ENCODE measurements around the gene ZNF438.
"Not testable (repeated sequence)": the region's sequence is repeated elsewhere in the genome, so short reads cannot be mapped to it uniquely, and the experiment has no call there.

ZNF438 gene

DNA sequence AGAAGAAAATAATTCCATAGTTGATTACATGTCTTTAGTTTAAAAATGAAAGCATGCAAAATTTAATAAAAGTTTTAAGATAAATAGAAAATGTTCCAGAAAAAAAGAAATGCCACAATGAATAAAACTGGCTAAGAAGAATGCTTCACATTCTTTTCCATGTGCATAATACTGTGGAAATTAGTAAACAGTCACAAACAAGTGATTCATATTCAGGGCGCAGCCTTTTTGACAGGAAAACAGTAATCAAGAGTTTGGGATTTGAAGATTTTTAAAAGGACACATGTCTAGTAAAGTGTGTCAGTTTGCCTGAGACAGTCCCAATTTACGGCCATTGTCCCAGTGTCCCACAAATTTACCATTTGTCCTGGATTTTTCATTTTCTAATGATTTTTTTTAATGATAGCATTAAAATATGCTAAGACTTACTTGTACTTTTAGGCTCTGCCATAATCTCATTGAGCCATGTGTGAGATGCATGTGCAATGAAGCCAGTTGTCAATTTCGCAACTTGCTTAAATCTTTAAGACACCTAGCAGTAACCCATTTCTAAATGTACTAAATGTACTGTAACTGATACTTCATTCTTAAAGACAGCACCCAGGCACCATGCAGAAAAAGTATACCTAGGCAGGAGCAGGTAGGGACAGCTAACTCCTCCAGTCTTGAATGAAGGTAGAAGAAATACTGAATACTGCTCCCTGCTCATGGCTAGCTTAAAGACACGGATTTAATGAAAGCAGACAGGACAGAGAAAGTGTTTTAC, 46.9 kb downstream of the ZNF438 start:
- no peak for DNase-seq

DNA sequence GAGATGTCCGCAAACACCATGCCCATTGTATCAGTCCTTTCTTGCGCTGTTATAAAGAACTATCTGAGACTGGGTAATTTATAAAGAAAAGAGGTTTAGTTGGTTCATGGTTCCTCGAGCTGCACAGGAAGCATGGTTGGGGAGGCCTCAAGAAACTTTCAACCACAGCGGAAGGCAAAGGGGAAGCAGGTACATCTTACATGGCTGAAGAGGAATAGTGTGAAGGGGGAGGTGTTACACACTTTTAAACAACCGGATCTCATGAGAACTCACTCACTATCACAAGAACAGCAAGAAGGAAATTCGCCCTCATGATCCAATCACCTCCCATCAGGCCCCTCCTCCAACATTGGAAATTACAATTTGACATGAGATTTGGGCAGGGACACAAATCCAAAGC, 48.5 kb downstream of the ZNF438 start:
- not testable (repeated sequence) for DNase-seq

DNA sequence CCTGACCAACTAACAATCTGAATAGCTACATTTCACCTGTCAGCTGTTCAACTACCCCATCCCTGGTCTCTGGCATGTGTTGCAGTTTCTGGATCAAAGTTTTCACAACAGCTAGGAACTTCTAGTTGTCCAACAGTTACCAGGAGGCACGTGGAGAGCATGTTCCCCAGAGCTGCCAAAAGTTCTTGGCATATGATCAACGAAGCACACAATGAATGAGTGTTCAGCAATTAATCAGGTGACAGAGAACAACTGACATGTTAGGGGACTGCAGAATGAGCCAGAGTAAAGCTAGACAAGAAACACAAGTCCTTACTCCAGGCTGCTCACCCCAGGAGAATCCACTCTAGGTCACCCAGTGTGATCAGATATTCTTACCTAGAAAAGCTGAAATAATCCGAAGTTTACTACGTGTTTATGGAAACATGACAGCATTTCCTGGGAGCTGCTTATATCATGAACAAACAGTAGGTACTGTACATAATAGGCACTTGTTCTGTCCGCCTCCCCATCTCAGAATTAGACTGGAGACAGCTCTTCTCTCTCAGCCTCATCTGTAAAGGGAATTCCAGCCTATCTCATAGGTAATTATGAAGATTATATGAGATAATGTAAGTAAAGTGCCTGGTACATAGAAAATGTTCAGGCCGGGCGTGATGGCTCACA, 50.6 kb downstream of the ZNF438 start:
- no peak for DNase-seq

DNA sequence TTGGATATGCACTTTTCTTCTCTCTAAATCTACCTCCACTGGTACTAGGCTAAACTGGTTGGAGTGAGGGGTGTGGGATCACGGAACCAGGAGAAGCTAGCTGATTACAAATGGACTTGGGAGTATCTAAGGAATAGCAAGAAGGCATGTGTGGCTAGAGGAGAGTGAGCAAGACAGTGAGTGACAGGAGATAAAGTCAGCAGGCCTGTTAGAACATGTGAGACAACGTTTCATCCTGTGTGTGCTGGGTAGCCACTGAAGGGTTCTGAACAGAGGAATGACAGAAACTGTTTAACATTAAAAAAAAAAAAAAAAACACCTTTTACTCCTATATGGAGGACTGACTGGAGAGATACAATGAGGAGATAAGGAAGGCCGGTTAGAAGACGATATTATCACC, 51.7 kb downstream of the ZNF438 start:
- DNase-seq = no peak

DNA sequence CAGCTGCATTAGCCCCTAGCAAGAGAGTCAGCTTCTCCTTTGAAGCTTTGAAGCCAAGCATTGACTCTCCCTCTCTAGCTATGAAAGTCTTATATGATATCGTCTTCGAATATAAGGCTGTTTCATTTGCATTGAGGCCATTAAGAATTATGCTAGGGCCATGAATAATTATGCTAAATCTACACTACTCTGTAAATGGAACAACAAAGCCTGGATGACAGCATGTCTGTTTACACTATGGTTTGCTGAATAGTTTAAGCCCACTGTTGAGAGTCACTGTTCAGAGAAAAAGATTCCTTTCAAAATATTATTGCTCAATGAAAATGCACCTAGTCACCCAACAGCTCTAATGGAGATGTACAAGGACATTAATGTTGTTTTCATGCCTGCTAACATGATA, 52.8 kb downstream of the ZNF438 start:
- no peak for DNase-seq

DNA sequence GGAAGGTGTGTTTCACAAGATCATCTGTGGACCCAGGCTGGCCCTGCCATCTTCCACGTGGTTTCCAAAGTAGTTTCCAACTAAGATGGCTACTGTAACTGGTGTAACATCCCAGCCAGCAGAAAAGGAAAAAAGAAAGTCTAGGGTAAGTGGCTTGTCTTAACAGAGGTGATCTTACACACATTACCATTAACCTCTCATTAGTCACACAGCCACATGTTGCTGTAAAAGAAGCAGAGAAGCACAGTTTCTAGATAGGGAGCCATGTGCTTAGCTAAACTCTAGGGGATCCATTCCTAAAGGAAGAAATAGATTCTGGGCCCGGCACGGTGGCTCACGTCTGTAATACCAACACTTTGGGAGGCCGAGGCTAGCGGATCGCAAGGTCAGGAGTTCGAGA, 54.3 kb downstream of the ZNF438 start:
- DNase-seq = no peak

DNA sequence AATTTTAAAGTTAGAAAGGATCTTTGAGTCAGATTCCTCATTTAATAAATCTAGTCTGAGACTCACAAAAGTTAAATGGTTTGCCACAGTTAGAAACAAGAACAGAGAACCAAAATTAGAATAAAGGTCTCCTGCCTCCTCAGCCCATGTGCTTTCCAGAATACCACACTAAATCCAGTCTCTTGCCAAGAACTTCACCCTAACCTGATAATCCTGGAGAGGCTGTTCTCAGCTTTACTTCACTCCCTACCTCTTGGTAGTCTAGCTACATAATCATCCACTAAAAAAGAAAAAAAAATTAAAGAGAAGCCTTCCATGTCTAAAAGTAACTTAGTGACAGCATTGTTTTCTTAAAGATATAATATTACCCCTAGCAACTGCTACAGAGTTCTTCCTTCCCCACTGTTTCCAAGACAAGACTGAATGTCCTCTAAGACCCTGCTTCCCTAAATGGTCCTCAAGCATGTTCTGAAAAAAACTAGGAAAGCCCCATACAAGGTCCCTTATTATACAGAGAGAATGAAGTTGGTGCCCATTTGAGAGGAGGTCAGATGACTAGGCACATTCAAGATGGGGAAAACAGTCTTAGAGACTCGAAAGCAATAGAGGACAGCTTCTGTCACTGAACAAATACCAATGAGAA, 56.8 kb downstream of the ZNF438 start:
- DNase-seq = no peak

DNA sequence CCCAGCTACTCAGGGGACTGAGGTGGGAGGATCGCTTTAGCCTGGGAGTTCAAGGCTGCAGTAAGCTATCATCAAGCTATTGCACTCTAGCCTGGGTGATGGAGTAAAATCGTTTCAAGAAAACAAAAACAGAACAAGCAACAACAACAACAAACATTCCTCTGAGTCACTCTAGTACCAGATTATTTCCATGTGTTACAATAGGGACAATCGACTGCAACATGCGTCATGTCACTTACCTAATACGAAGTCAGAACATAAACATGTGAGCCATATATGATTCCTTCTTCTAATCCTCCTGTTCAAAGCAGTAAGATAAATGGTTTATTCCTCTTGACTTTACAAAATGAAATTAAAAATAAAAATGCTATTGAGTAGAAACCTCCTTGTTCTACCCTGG, 57.3 kb downstream of the ZNF438 start:
- no peak for DNase-seq

DNA sequence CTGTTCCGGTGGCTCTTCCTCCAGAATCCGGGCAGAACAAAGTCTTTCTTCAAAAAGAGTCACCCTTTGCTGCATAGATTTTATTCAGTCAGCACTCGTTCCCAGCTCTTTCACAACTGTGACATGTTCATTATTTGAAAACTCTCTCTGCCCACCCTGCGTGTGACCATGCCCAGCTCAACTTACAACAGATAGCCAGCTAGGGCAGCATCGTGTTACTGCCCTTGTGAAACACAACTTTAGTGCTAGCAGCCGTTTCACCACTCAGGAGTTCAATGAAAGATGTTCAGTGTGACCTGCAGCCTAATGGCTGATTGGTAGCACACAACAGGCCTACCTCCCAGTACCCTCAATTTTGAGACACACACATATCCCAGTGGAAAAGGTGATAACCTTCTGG, 57.9 kb downstream of the ZNF438 start:
- no peak for DNase-seq

DNA sequence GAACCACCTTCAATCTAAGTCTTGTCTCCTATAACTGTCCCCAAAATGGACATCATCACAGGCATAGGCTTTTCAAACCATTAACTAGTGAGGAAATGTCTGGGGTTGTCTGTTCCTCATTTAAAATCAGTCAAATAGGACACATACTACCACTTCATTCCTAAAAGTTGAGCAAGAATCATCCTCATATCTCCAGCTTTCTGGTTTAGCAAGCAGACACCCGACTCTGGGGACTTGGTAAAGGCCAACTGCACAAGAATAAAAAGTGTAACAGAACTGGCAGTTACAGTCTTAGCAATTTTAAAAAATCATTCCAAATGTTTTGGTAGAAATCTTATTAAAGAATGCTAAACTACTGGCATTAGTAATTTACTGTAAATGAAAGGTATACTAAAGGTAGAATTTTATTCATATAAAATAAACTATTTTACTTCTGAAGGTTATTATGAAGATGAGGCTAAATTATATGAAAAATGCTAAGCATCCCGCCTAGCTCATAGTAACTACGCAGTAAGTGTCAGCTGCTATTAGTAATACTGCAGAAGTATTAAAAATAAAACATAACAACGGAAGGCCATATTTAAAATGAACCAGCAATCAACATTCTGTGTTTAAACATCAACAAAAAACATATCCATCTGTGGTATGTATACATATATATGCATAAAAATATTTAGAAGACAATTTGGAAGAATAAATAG, 60.8 kb downstream of the ZNF438 start:
- no peak for DNase-seq

DNA sequence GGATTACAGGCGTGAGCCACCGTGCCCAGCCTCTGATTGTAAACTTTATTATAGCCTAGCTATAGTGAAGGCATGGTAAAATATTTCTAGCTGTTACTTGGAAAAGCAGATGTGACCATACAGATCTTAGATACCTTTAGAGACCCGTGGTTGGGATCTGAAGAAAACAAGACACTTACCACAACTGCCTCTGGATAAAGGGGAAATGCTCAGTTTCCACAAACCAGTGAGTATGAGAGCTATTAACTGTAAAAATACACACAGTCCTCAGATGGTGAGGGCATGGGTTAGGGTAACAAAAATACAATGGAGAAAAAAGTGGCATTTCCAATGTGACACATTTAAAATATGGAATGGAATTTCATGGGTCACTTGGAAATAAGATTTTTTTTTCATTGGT, 63.0 kb downstream of the ZNF438 start:
- DNase-seq = no peak

DNA sequence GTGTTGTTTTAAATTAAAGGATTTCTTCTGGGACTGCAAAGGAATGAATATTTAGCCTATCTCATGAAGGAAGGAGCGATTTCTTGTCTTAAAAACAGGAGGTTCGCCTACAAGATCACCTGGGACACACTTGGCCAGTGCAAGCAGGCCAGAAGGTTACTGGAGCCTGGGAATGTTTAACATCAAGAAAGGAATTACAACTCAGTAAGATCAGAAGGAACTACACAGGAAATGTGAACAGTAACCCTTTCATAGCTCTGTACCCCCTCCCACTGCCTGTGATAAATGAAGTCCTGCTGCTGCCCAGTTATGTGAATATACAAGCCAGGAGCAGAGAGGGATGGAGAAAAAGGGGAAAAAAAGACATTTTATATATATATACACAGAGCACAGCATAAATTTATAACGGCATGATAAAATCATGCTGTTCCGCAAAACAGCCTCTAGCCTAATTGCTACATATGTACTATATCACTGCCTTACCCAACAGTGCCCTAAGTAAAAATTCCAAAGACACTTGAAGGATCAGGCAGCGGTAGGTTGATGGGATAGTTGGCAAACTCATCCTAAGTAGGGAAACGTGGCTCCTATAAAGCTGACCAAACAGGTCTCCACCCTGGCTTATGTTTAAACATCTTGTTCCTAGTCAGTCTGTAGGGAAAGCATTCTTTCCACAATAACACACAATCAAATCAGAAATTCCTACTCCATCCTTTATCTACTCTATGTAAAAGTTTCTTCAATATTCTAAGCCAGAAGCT, 63.8 kb downstream of the ZNF438 start:
- DNase-seq = no peak

DNA sequence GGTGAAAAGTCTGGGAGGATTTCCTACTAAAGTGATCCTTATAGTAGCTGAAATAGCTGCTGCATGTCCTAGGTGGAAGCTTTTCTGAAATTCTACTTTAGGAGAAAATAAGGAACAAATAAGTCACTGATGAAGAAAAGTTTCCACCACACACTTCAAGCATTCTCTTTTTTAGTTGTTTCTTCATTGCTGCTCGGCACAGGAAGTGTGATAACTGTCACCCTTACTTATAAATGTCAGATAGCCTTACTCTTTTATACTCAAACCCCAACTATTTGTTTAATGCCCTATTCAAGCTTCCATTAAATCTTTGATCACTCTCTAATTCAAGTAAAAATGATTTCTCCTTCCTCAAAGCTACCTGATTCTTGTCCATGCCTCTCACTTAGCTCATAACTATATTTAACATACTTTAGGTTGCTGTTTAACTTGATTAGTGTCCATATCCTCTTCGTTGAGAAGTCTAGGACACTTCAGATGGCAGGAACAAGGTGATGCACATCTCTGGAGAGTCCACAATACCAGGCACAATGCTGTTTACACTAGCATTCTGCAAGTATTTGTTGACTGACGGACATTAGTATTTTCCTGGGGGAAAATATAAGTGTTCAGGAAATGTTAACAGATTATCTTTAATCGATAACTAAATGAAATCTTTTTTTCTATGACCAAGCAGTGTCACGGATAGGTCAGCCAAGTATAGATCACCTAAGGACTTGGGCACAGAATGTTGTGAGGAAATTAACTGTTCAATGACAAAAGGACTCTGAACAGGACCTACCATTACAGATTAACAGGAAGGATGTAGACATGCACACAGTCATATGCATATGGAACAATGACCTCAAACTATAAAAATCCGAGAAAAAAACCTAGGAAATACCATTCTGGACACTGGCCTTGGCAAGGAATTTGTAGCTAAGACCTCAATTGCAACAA, 67.4 kb downstream of the ZNF438 start:
- DNase-seq = no peak

DNA sequence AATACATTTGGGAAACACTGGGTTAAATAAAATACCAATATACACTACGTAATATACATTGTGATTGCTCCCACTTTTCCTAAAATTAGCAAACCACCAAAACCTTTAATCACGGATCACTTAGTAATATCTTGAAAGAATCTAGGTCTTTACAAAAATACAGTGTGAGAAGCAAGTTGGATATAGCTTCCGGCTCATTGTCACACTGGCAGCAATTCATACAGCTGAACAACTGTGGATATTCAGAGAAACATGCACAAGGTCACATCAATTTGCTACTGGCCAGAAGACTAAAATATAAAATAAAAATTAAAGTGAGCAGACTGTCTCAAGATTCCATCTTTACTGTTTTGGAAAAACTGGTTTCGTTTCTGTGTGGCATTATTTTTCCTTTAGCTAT, 69.1 kb downstream of the ZNF438 start:
- no peak for DNase-seq

DNA sequence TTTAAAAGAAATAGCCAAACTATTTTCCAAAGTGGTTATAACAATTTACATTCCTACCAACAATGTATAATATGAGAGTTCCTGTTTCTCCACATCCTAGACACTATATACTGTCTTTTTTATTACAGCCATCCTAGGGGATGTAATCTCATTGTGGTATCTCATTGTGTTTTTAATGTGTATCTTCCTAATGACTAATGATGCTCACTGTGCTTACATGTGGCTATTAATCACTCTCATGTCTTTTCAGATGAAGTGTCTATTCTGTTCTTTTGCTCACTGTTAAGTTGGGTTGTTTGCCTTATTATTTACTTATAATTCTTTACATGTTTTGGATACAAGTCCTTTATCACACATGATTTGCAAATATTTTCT, 71.8 kb downstream of the ZNF438 start:
- no peak for DNase-seq

DNA sequence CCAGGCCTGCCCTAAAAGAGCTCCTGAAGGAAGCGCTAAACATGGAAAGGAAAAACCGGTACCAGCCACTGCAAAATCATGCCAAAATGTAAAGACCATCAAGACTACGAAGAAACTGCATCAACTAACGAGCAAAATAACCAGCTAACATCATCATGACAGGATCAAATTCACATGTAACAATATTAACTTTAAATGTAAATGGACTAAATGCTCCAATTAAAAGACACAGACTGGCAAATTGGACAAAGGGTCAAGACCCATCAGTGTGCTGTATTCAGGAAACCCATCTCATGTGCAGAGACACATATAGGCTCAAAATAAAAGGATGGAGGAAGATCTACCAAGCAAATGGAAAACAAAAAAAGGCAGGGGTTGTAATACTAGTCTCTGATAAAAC, 82.4 kb downstream of the ZNF438 start:
- DNase-seq = not testable (repeated sequence)

DNA sequence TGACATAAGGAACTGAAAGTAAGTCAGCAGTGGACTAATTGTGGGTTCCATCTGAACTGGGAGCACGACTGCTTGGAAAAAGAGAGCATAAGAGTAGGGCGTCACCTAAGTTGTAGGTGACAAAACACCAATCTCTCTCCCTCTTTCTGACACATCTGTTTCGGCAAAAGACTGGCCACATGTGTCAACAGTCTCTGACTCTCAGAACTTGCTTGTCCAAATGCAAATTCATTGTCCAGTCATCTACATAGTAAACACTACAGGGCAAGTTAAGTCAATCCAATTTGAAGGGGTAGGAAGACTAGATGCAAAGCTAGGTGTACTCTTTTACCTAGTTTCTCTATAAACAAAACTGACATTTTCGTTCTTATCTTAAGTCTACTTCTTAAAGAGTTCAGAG, 87.7 kb downstream of the ZNF438 start:
- DNase-seq = no peak

DNA sequence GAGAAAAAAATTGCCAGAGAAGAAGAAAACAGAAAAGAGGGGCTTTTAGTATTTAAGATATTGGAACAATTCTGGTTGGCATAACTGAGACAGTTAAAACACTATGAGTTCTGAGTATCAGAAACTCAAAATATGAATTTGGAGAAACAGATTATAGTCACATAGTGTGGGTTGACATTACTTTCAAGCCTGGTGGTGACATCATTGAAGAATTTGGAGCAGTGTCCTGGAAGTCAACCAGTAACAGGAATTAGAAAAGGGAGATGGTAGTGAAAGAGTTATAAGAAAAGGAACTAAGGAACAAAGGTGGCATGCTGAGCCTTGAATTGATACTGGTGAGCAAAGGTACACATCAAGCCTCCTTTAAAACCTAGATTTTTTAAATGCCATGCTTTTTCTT, 88.2 kb downstream of the ZNF438 start:
- no peak for DNase-seq

DNA sequence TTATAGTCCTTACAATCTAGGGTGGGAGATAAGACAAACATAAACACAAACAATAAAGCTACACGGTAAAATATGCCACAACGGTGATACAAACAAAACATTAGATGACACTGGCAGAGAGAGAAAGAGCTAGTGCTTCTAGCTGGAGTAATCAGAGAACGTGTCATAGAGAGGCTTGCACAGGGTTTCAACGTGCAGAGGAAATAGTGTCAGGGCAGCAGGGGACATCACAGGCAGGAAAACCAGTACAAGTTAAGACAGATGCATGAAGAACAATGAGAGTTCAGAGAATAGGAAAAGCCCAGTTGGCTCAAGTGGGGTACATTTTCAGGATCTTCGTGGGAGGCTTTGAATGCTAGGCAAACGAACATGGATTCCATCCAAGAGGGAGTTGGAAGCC, 91.4 kb downstream of the ZNF438 start:
- DNase-seq = no peak

DNA sequence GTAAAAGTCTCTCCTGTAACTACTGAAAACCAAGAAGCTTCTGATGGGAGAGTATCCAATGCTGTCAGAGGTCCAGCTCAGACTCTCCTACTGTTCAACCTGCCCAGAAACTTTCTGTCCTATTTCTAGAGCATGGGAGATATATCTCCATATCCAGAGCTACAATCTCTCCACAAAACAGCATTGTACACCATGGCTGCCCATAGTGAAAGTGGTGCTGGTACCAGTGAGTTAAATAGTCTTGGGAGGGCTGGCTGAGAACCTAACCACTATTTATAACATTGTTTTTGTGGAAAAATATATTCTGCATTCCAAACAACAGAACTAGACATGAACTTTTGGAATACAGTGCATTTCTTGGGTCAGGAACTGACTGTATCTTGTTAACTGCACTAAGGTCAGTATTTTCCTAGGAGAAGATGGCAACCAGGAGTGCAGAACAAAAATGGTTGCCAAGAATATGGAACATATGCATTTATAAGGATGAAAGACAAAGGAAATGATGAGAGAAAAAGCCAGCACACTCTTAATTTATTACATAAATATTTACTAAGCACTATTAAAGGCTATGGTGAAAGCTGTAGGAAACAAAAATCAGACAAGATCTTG, 91.9 kb downstream of the ZNF438 start:
- no peak for DNase-seq

DNA sequence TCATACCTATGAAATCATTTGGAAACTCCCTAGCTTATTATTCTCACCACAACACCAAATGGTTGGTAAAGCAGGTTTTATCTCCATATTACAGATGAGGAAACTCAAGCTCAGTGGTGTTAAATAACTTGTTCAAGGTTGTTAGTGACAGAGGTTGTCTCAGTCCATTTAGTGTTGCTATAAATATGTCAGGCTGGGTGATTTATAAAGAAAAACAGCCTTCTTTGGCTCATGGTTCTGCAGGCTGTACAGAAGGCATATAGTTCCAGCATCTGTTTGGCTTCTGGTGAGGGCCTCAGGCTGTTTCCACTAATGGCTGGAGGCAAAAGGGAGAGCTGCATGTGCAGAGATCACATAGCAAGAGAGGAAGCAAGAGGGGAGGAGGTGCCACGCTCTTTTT, 96.6 kb downstream of the ZNF438 start:
- no peak for DNase-seq

Measured in stimulated activated naive CD4-positive, alpha-beta T cell treated with Interleukin-2 at 50 U/mL for 16 hours (primary cell).